RPMI7951 (cell line): Measurements from ENCODE around the gene ELF3. TPM values are rescaled to one million over a fixed set of nuclear protein-coding genes. Genes with fewer than 3 reads are reported as not detected.
"Not testable (repeated sequence)": the region's sequence is repeated elsewhere in the genome, so short reads cannot be mapped to it uniquely, and the experiment has no call there.

Experiments used
- DNase-seq: peaks from one replicate; pipeline ENCODE4 v3.0.0-alpha.2; 2012; ENCODE audit warnings: low read depth
- total RNA-seq: library from RNA; depleted of rRNA; stranded (reverse); fragments of >200 nt; shearing (Covaris generic); gene quantifications from 2 replicates; pipeline ENCODE4 v1.2.3, GENCODE V29; 2014

Gene ELF3
- total RNA-seq, 1 experiment from 2014 or later = not detected

DNA sequence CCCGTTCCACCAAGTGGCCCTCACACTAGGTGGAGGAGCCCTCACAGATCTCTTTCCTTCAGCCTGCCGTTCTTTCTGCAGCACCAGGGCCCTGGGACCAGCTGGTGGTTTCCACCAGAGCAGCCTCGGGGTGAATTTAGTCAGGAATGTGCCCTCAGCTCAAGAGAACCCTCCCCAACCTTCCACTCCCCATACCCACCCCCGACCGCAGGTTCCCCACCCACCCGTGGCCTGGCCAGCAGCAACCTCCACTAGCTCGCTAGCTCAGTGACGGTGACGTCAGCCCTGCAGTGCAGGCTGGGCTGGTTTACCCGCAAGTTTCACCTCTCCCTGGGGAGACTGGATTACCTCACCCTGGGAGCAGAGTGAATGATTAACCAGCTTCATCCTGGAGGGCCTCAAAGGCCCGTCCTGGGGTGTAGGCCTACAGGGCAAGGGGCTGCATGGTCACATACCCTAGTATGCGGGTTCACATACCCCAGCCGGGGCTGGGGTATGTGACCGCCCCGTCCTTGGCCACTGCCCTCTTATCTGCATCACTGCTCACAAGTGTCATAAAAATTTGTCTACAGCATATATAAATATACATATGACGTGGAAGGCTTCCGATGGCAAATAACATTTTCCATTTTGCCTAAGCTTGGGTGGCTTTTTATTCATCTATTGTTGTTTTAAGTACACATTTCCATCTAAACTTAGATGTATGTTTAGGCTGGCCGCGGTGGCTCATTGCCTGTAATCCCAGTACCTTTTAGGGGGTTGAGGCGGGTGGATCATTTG lies 24.5 kb downstream of the ELF3 start:
- DNase-seq = peak; percentile 83

GRCh38 chr1:202036595-202037387 lies 26.4 kb downstream of the ELF3 start:
- DNase-seq = no peak

DNA sequence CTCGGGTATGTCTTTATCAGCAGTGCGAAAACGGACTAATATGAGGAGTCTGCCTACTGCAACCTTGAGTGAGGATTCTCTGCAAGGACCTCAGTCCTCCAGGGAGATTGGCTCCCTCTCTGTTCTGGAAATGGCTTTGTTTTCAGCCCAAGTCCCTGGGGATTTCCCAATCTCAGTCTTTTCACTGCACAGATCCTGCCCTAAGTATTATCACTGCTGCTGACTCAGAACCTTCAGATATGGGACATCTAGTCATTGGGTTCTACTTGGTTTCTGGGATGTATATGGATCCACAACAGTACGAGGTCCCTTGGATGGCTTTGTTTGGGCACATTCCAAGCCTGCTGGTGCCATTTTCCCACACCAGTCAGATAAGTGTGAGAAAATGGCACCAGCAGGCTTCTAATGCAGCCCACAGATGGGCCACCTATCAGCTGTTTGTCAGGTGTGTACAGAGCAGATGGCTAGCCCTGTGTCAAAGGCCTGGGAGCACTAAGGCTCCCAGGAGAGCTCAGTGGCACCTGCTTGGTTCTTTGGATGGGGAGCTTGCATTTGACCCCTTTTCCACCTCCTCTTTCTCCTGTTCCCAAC lies 27.4 kb downstream of the ELF3 start:
- DNase-seq = no peak

- DNase-seq = no peak
Measured at GRCh38 chr1:202038688-202039346, 28.4 kb downstream of the ELF3 start.

DNA sequence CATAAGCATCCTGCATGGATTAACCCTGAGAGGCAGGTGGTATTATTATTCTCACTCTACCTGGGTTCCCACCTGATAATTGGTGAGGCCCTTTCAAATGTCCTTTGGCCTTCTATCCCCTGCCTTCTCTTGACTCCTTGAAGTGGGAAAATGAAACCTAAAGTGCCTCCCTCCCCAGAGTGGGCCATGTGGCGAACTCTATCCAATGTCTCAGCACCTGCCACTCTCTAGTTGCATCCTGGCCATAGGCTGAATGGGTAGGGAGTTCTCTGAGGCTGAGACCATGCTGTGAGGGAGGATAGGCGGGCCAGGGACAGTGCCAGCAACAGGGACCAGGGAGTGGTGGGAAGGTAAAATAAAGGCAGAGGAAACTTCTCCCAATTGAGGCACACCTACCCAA lies 35.3 kb downstream of the ELF3 start:
- DNase-seq = no peak

DNA sequence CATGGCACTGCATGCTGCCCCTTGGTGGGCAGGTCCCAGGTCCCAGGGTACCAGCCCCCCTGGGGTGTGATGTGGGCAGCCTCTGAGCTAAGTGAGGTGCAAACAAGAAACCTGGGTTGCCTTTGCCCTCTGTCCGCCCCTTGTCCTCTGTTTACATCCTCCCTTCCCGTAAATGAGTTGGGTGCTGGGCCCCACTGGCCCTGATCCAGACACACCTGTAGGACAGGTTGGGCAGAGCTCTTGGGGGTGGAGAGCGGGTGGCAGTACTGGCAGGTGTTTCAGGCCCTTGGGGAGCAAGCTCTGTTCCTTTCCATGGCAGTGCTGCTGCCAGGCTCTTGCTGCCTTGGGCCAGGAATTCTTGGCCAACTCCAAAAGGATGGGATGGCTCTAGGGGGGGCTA lies 35.8 kb downstream of the ELF3 start:
- no peak for DNase-seq

GRCh38 chr1:202046748-202047708 lies 36.6 kb downstream of the ELF3 start:
- DNase-seq = no peak

DNA sequence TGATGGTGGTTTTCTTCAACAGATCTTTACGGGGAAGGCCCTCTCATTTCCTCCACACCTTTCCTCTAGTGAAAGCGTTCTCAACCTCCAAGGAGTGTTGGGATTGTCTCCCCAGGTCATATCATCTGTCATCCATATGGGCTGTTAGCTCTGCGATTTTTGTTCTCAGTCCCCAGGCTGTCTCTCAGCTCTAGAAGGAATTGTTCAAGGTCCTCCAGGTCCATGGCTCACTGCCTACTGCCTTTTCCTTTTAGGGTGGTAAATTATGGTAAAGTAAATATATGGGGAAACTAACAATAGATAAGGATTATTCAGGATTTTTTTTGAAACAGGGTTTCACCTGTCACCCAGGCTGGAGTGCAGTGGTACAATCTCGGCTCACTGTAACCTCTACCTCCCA lies 37.6 kb downstream of the ELF3 start:
- no peak for DNase-seq

DNA sequence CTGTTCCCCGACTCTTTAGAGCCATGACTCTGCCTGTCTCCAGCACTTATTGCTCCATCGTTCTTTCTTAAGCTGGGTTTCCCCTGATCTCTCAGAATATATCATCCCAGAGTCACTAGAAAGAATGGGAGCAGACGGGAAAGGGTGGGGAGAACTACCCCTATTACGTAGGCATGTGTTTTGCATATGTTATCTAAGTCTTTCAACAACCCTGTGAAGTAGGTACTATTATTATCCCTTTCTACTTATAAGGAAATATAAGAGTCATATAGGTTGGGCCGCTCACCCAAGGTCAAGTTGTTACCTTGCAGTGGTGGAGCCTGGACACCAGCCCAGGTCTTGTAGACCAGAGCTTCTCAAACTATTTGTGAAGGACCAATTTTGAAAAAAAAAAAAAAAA lies 38.7 kb downstream of the ELF3 start:
- DNase-seq = no peak

DNA sequence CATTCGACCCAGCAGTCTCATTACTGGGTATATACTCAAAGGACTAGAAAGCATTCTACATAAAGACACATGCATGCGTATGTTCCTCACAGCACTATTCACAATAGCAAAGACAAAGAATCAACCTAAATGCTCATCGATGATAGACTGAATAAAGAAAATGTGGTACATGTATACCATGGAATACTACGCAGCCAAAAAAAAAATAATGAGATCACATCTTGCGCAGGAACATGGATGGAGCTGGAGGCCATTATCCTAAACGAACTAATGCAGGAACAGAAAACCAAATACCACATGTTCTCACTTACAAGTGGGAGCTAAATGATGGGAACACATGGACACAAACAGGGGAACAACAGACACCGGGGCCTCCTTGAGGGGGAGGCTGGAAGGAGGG lies 43.7 kb downstream of the ELF3 start:
- no peak for DNase-seq

DNA sequence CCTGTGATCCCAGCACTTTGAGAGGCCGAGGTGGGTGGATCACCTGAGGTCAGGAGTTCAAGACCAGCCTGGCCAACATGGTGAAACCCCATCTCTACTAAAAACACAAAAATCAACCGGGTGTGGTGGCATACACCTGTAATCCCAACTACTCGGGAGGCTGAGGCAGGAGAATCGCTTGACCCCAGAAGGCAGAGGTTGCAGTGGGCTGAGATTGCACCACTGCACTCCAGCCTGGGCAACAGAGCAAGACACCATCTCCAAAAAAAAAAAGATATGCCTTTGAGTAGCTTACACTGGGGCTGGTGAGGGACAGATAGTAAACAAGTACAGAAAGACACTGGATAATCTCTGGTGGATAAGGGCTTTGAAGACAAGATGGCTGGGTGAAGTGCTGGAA lies 44.3 kb downstream of the ELF3 start:
- not testable (repeated sequence) for DNase-seq

DNA sequence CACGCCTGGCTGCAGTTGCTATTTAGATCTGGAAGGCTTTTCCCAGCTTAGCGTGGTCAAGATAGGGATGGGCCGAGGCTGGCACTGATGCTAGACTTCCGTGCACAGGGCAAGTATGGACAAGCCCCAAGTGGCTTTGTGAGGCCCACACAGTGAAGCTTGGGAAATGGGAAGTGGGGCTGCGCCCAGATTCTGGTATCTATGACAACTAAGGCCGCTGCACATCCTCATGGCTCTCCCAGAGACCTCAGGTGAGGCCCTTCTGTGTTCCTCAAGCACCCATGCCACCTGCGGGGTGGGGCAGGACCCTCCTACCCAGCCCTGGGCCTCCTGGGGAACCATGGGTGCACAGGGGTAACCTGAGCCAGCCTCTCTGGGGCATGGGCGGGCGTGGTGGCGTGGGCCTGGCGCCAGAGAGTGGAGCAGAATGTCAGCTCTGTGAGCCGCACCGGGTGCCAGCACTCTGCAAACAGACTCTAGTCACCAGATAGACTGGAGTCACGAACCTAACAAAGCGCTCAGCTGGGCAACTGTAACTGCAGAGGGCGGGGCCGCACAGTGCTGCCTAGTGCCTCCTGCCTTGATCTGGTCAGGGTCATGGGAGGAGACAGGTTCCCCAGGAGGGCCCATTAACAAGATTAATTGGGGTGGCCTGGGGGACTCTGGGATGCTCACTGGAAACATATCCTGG lies 46.4 kb downstream of the ELF3 start:
- DNase-seq = no peak

DNA sequence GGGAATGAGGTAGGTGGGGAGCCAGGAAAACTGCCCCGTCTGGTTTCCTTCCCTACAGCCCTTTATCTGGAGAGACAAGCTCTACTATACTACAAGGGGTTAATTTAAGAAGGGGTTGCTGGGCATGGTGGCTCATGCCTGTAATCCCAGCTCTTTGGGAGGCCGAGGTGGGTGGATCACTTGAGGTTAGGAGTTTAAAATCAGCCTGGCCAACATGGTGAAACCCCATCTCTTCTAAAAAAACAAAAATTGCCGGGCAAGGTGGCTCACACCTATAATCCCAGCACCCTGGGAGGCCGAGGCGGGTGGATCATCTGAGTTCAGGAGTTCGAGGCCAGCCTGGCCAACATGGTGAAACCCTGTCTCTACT lies 46.9 kb downstream of the ELF3 start:
- DNase-seq = not testable (repeated sequence)

GRCh38 chr1:202058001-202058908 lies 47.9 kb downstream of the ELF3 start:
- peak; percentile 53 for DNase-seq

DNA sequence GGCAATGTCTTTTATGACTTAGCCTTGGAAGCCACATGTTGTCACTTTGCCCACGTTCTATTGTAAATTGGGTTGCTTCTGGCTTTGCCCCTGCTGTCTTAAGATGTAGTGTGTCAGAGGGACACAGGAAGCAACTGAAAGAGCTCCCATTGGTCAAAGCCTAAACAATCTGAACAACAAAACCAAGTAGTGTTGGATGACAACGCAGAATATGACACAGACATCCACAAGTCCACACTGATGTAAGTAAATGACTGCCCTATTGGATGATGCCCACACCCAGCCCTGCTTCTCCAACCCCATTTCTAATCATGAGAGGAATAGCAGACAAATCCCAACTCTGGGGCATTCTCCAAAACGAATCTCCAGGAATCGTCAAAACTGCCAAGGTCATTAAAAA lies 50.7 kb downstream of the ELF3 start:
- no peak for DNase-seq

DNA sequence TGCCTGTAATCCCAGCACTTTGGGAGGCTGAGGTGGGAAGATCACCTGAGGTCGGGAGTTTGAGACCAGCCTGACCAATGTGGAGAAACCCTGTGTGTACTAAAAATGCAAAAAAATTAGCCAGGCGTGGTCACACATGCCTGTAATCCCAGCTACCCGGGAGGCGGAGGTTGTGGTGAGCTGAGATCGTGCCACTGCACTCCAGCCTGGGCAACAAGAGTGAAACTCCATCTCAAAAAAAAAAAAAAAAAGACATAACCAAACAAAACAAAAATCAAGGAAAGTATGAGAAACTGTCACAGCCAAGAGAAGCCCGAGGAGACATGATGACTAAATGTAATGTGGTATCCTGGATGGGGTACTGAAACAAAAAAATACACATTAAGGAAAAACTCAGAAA lies 51.4 kb downstream of the ELF3 start:
- not testable (repeated sequence) for DNase-seq

- DNase-seq = not testable (repeated sequence)
Measured at GRCh38 chr1:202062636-202063035, 52.2 kb downstream of the ELF3 start.

GRCh38 chr1:202063093-202063492 lies 52.7 kb downstream of the ELF3 start:
- peak; percentile 10 for DNase-seq

GRCh38 chr1:202064889-202065312 lies 54.5 kb downstream of the ELF3 start:
- not testable (repeated sequence) for DNase-seq
